Ovary (tissue), 9 donors: ENCODE measurements around the gene SF3B3. TPM values are rescaled to one million over a fixed set of nuclear protein-coding genes. Genes with fewer than 3 reads are reported as not detected.

ENCODE experiments used
- DNase-seq, 5 donors: peaks; one replicate each; pipeline ENCODE4 v3.0.0-alpha.2; 2019 to 2020
- H3K27ac ChIP-seq, 2 donors: fragments of 200-600 bp; one replicate each; pipeline versions ENCODE4 v1.5.1 to v1.8.0; 2019 to 2022
- H3K27me3 ChIP-seq: fragments of 200-600 bp; one replicate; pipeline ENCODE4 v1.8.0; 2022
- H3K36me3 ChIP-seq: fragments of 200-600 bp; sonication (generic); one replicate; pipeline ENCODE4 v1.5.1; 2019
- H3K4me1 ChIP-seq: one replicate; pipeline ENCODE4 v1.8.1; 2013; ENCODE audit warnings: mild to moderate bottlenecking, moderate library complexity; ENCODE audit not compliant: insufficient read depth
- H3K4me3 ChIP-seq: fragments of 200-600 bp; sonication (generic); one replicate; pipeline ENCODE4 v1.5.1; 2017
- H3K9me3 ChIP-seq, 2 donors: fragments of 200-600 bp in 1 of 2; sonication (generic) in 1 of 2; one replicate each; pipeline versions ENCODE4 v1.5.1 to v1.8.1; 2013 to 2019; ENCODE audit warnings: mild to moderate bottlenecking in 1 of 2, moderate library complexity in 1 of 2
- EP300 ChIP-seq: sonication (generic); formaldehyde crosslinking; IDR thresholded peaks from one replicate; pipeline ENCODE4 v1.6.1; 2017; ENCODE audit warnings: antibody characterized with exemption
- POLR2A ChIP-seq: fragments of 450-650 bp; IDR thresholded peaks from one replicate; pipeline ENCODE4 v1.6.1; 2017; ENCODE audit warnings: antibody characterized with exemption, mild to moderate bottlenecking, moderate library complexity
- WGBS, 3 donors: extraction: QIAGEN DNeasy Blood & Tissue Kit in 1 of 3; methylation state at CpG; one replicate each; pipeline versions ENCODE4 v1.1.5 to v1.1.7; 2013 to 2017; 5-methylcytosine and 5-hydroxymethylcytosine counted together
- intact Hi-C, 4 donors: fragments of 100-400 bp; cut with DNase I; formaldehyde crosslinking; loops; one replicate each; pipeline versions ENCODE4 v1.11.0 to v1.15.1; 2022 to 2023
- polyA plus RNA-seq, 2 donors: library from polyadenylated mRNA; stranded (reverse); fragments of 200-250 nt in 1 of 2; fragments of 350-450 nt in 1 of 2; fragmentation: Illumina TruSeq in 1 of 2; extraction: RNeasy Lipid Tissue Mini Kit (QIAGEN cat#74804) in 1 of 2; gene quantifications; one replicate each; pipeline ENCODE4 v1.2.3, GENCODE V29; 2013 to 2014
- total RNA-seq, 7 donors: library from RNA; depleted of rRNA in 2 of 7; stranded (reverse); fragments of >200 nt in 2 of 7; fragmentation: NEBNext Ultra II Directional in 3 of 7; extraction: Animal tissue kit (Norgen Biotek cat#: 25700) in 3 of 7; gene quantifications; one replicate each; pipeline versions ENCODE4 v1.1.0 to v1.2.4, GENCODE V29; 2016 to 2023
- TF ChIP-seq, protein P1 (sequence below), 3 donors: fragments of 450-650 bp in 2 of 3; fragments of 200-600 bp in 1 of 3; IDR thresholded peaks; one replicate each; pipeline versions ENCODE4 v1.5.1 to v1.8.0; 2016 to 2022; ENCODE audit warnings: antibody characterized with exemption in 3 of 3, mild to moderate bottlenecking in 1 of 3
- donor health status: DM: no; HTN: no; CAD: no; lungs with moderate emphysema.
- donor health status: DM: no; HTN: no; CAD: no.
- donor health status: Bipolar disorder and iron deficiency.
- donor health status: DM: yes; HTN: yes; CAD: no.
- donor health status: DM: no; HTN: no; CAD: no.
- donor health status: DM: yes; HTN: yes; CAD: no.

Gene SF3B3
- total and polyA plus RNA-seq, 9 donors: 76.1 to 326 (median 282) TPM

DNA sequence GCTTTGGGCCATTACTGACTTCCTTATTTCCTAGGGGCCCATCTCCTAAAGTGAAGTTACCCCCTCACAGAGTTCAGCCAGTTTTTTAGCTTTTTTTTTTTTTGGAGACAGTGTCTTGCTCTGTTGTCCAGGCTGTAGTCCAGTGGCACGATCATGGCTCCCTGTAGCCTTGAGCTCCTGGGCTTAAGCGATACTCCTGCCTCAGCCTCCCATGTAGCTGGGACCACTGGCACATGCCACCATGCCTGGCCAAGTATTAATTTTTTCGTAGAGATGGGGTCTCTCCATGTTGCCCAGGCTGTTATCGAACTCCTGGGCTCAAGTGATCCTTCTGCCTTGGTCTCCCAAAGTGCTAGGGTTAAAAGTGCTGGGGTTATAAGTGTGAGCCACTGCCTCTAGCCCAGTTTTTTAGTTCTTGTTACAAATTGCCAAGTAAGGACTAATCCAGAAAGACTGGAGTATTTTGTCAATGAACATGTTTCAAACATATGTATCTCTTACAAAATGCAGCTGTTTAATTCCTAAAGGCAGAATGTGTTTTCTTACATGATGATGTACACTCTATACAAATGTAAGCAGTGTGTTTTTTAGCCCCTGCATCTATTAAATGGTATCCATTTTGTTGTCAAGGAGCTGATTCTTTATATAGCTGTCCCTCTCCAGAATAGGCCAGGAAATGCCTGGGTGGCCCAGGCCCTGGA, 73.7 kb downstream of the SF3B3 start:
- H3K4me1 ChIP-seq: peaks cover under 1% of the 10 kb centered on the region
- no peaks in the 10 kb centered on the region for H3K9me3 ChIP-seq

DNA sequence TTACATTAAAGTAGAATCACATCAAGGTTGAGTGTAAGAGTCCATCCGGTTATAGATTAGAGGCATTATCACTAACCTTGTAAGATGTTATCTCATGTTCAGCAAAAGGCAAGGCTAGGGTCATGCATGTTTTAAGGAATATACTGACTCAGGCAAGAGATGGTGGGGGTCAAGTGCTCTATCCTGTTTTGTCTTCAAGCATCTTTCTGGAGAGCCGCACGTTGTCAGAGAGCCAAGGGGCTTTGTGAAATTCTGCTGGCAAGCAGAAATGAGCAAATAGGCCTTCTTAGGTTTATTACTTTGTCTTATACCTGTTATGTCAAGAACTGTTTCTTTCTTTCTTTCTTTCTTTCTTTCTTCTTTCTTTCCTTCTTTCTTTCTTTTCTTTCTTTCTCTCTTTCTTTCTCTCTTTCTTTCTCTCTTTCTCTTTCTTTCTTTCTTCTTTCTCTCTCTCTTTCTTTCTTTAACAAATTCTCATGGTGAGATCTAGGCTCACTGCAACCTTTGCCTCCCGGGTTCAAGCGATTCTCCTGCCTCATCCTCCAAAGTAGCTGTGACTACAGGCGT, 75.4 kb downstream of the SF3B3 start:
- intact Hi-C loops: no loop called here
- TF ChIP-seq POLR2A (no peak), EP300 (no peak)
- TF ChIP-seq, protein P1, sequence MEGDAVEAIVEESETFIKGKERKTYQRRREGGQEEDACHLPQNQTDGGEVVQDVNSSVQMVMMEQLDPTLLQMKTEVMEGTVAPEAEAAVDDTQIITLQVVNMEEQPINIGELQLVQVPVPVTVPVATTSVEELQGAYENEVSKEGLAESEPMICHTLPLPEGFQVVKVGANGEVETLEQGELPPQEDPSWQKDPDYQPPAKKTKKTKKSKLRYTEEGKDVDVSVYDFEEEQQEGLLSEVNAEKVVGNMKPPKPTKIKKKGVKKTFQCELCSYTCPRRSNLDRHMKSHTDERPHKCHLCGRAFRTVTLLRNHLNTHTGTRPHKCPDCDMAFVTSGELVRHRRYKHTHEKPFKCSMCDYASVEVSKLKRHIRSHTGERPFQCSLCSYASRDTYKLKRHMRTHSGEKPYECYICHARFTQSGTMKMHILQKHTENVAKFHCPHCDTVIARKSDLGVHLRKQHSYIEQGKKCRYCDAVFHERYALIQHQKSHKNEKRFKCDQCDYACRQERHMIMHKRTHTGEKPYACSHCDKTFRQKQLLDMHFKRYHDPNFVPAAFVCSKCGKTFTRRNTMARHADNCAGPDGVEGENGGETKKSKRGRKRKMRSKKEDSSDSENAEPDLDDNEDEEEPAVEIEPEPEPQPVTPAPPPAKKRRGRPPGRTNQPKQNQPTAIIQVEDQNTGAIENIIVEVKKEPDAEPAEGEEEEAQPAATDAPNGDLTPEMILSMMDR (IDR thresholded peaks at IDR 0.05): no peak
- Histone ChIP-seq H3K9me3 (no peaks in the 10 kb centered on the region), H3K27ac (no peak overlapping the region), H3K27me3 (no peaks in the 10 kb centered on the region), H3K4me3 (no peak overlapping the region), H3K36me3 (no peaks in the 10 kb centered on the region), H3K4me1 (no peaks in the 10 kb centered on the region)
- WGBS, 3 donors: 45 to 55% (median 46%) methylated on average over 6 of the region's 6 CpGs
- peak; percentile 57 to 74 (median 64) for DNase-seq

More for the DNA sequence above, 73.7 kb downstream of the SF3B3 start:
- H3K36me3 ChIP-seq: no peaks in the 10 kb centered on the region
- TF ChIP-seq POLR2A (no peak), EP300 (no peak)
- TF ChIP-seq, protein P1 (IDR thresholded peaks at IDR 0.05): no peak
- no peak for DNase-seq
- intact Hi-C loops: no loop called here
- H3K4me3 ChIP-seq: no peak overlapping the region
- no peak overlapping the region for H3K27ac ChIP-seq
- WGBS, 3 donors: 89 to 94% (median 94%) methylated on average over 4 of the region's 4 CpGs
- H3K27me3 ChIP-seq: no peaks in the 10 kb centered on the region

DNA sequence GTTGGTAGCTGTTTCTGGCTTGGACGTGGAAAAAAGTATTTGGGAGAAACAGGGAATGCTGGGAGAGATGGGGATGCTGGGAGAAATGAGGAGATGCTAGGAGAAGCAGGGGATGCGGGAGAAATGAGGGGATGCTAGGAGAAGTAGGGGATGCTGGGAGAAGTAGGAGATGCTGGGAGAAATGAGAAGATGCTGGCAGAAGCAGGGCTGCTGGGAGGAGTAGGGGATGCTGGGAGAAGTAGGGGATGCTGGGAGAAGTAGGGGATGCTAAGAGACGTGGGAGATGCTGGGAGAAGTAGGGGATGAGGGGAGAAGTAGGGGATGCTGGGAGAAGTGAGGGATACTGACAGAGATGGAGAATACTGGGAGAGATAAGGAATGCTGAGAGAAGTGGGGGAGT, 77.1 kb downstream of the SF3B3 start:
- WGBS, 3 donors: 90 to 95% (median 92%) methylated on average over 3 of the region's 3 CpGs
- H3K36me3 ChIP-seq: no peaks in the 10 kb centered on the region
- no peaks in the 10 kb centered on the region for H3K27me3 ChIP-seq
- DNase-seq: no peak
- intact Hi-C loops: no loop called here
- TF ChIP-seq POLR2A: no peak
- TF ChIP-seq EP300: no peak
- no peaks in the 10 kb centered on the region for H3K9me3 ChIP-seq
- no peak overlapping the region for H3K27ac ChIP-seq
- H3K4me1 ChIP-seq: no peaks in the 10 kb centered on the region
- no peak overlapping the region for H3K4me3 ChIP-seq

DNA sequence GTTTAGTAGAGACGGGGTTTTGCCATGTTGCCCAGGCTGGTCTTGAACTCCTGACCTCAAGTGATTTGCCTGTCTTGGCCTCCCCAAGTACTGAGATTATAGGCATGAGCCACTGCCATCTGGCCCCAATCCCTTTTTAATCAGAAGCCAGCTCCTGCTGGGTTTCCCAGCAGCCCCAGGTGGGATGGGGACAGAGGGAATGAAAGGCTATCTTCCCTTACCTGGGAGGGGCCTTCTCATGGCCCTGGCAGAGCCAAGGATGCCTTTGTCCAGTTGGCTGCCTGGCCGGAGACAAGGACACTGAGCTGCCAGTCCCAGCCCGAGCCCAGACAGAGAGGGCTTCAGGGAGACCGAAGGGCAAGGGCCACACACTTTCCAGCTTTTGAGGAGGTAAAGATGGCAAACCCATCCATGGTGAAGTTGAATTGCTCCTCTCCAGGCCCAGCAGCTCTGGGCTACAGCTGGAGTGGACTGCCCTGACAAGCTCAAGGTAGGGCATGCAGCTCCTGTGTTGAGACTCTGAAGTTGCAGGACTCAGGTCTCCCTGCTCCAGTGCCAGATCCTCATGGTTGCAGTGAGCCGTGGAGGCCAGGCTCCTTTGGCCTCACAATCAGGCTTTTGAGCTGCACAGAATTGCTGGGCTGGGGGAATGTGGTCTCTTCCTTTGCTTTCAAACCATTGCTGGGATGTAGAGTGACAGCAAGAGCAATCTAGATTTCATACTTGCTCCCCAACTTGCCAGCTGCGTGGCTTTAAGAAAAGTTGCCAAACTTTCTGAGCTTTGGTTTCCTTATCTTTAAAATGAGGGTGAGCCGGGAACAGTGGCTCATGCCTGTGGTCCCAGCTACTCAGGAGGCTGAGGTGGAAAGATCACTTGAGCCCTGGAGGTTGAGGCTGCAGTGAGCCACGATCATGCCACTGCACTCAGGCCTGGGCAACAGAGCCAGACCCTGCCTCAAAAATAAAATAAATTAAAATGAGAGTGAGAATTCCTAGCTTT, 78.3 kb downstream of the SF3B3 start:
- no peaks in the 10 kb centered on the region for H3K4me1 ChIP-seq
- intact Hi-C loops: no loop called here
- no peaks in the 10 kb centered on the region for H3K9me3 ChIP-seq
- H3K4me3 ChIP-seq: no peak overlapping the region
- TF ChIP-seq, protein P1 (IDR thresholded peaks at IDR 0.05): no peak
- TF ChIP-seq EP300 (no peak), POLR2A (no peak)
- no peak overlapping the region for H3K27ac ChIP-seq
- DNase-seq: no peak
- WGBS, 3 donors: 61 to 70% (median 65%) methylated on average over 8 of the region's 8 CpGs
- H3K36me3 ChIP-seq: no peaks in the 10 kb centered on the region
- H3K27me3 ChIP-seq: no peaks in the 10 kb centered on the region
